Activated naive CD8-positive, alpha-beta T cell (primary cell): ENCODE results near the gene PSMB1.

Source experiments
- H3K27ac Mint-ChIP-seq: one replicate; pipeline ENCODE4 v1.8.0; 2021; ENCODE audit warnings: mixed read lengths
- H3K27me3 Mint-ChIP-seq: one replicate; pipeline ENCODE4 v1.8.0; 2021; ENCODE audit warnings: mixed read lengths
- H3K36me3 Mint-ChIP-seq: one replicate; pipeline ENCODE4 v1.8.0; 2021; ENCODE audit warnings: mixed read lengths
- H3K4me1 Mint-ChIP-seq: one replicate; pipeline ENCODE4 v1.8.0; 2021; ENCODE audit warnings: low read depth, mixed read lengths
- H3K4me3 Mint-ChIP-seq: one replicate; pipeline ENCODE4 v1.8.0; 2021; ENCODE audit warnings: mild to moderate bottlenecking, mixed read lengths
- H3K9me3 Mint-ChIP-seq: one replicate; pipeline ENCODE4 v1.8.0; 2021; ENCODE audit warnings: low read depth, mixed read lengths

Gene PSMB1

GRCh38 chr6:170500955-170501590, 52.0 kb downstream of the PSMB1 start:
- H3K4me3 Mint-ChIP-seq: no peak overlapping the region
- H3K27ac Mint-ChIP-seq: no peak overlapping the region
- no peaks in the 10 kb centered on the region for H3K4me1 Mint-ChIP-seq
- peaks cover 42% of the 10 kb centered on the region for H3K27me3 Mint-ChIP-seq
- peaks cover 7% of the 10 kb centered on the region for H3K9me3 Mint-ChIP-seq
- H3K36me3 Mint-ChIP-seq: peaks cover 14% of the 10 kb centered on the region

DNA sequence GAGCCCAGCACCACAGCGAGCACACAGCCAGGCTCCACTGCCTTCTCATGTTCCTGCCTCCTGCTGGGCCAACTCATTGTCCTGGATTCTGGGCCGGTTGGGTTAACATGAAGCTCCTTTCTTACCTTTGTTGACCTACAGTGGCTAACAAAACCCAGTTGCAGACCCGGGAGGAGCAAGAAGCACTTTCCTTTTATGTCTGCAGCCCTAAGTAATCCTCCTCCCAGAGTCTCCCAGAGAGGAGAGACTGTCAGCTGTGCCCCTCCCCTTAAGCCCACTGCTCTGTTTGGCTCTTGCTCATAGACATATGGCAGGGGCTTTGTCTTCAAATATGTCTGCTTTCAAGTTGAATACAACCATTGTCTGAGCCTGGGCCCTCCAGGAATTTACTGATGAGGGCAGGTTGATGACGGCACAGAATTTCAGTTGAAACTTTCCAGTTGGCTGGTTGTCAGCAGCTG, 55.2 kb downstream of the PSMB1 start:
- Mint-ChIP-seq H3K27me3 (peaks cover 44% of the 10 kb centered on the region), H3K9me3 (peaks cover 7% of the 10 kb centered on the region), H3K27ac (no peak overlapping the region), H3K36me3 (peaks cover 14% of the 10 kb centered on the region), H3K4me1 (no peaks in the 10 kb centered on the region), H3K4me3 (no peak overlapping the region)

- Mint-ChIP-seq H3K9me3 (no peaks in the 10 kb centered on the region), H3K4me1 (no peaks in the 10 kb centered on the region), H3K36me3 (no peaks in the 10 kb centered on the region), H3K4me3 (no peak overlapping the region), H3K27me3 (peaks cover 20% of the 10 kb centered on the region), H3K27ac (no peak overlapping the region)
These were observed 59.8 kb downstream of the PSMB1 start for GRCh38 chr6:170493354-170493753.

DNA sequence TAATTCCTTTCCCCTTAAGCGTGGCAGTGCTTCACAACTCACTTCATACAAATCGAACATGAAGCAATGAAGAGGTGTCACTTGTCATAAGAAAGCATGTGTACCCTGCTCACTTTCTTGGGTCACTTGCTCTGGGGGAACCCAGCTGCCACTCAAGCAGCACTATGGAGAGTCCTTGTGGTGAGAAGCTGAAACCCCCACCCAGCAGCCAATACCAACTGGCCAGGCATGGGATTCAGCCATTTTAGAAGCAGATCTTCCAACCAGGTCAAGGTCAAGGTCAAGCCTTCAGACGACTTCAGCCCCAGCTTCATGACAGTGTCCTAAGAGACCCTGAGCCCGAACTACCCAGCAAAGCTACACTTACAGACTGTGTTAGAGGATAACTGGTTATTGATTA, 62.8 kb downstream of the PSMB1 start:
- Mint-ChIP-seq H3K4me1 (no peaks in the 10 kb centered on the region), H3K27ac (no peak overlapping the region), H3K9me3 (no peaks in the 10 kb centered on the region), H3K4me3 (no peak overlapping the region), H3K36me3 (no peaks in the 10 kb centered on the region), H3K27me3 (peaks cover 15% of the 10 kb centered on the region)

DNA sequence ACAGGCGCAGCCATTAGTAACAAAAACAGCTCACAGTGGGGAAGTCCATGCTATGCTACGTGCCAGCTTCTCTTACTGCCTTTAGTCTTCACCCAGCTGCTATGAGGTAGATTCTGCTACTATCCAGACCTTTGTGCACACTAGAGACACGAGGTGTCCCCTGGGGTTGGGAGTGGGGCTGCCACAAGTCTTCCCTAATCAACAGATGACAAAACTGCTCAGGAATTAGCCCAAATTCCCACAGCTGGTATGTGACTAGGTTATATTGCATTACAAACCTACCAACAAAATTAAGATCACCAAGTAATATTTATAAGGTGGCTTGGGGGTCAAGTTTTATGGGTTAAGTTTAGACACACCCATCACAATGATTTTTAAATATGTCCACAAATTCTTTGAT, 63.3 kb downstream of the PSMB1 start:
- Mint-ChIP-seq H3K27me3 (peaks cover 16% of the 10 kb centered on the region), H3K9me3 (no peaks in the 10 kb centered on the region), H3K27ac (no peak overlapping the region), H3K36me3 (no peaks in the 10 kb centered on the region), H3K4me3 (no peak overlapping the region), H3K4me1 (no peaks in the 10 kb centered on the region)

DNA sequence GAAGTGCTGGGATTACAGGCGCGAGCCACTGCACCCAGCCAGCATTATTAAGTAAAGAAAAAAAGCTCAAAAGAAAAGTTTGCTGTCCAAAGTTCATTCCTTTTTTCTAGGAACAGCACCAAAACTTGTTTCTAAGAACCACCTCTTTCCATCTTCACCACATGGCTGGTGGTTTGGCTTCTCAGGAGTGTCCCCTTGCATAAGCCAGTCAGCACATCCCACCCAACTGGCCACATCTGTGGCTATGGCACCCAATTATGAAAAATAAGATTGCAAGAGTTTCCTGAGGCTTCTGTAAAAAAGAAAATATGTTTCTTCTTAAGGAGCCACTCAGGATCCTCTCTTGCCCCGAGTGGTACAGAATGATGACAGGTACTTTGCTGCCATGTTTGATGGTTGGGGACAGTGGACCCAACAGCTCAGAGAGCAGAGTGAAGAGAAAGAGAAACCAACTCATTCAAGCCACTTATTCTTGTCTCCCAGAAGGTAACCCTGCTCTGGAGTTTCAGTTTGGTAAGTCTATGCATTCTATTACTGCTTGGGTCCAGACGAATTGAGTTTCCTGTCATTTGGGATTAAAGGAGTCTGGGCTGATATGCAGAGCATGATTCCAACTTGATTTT, 65.3 kb downstream of the PSMB1 start:
- Mint-ChIP-seq H3K4me3 (no peak overlapping the region), H3K4me1 (no peaks in the 10 kb centered on the region), H3K27me3 (peaks cover 14% of the 10 kb centered on the region), H3K27ac (no peak overlapping the region), H3K36me3 (no peaks in the 10 kb centered on the region), H3K9me3 (no peaks in the 10 kb centered on the region)

DNA sequence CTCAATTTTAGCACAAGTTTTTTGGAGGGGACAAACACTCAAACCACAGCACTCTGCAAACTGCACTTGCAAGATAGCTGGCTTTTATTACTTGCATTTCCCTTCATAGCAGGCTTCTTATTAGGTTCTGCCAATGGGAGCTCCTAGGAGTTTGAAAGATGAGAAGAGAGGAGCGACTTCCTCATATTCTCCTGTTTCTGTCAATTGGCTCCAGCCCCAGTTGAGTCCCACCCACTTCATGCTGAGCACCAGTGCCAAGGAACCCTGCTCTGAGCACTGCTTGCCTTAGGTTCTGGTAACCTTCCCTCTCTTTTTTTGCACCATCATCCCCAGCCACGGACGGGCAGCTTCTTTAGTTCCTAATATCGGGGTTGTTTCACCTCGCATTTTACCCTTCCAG, 67.9 kb downstream of the PSMB1 start:
- no peak overlapping the region for H3K4me3 Mint-ChIP-seq
- H3K9me3 Mint-ChIP-seq: no peaks in the 10 kb centered on the region
- no peaks in the 10 kb centered on the region for H3K4me1 Mint-ChIP-seq
- no peak overlapping the region for H3K27ac Mint-ChIP-seq
- peaks cover 5% of the 10 kb centered on the region for H3K36me3 Mint-ChIP-seq
- peaks cover 14% of the 10 kb centered on the region for H3K27me3 Mint-ChIP-seq
